CD14-positive monocyte (primary cell): ENCODE results near the gene NDRG4. TPM values are rescaled to one million over a fixed set of nuclear protein-coding genes. Genes with fewer than 3 reads are reported as not detected.

ENCODE experiments used
- DNase-seq, 3 donors: peaks; one replicate each; pipeline ENCODE4 v3.0.0-alpha.2; 2011 to 2022
- H2AFZ ChIP-seq: 2 replicates; pipeline ENCODE4 v1.6.0; 2012; ENCODE audit warnings: mild to moderate bottlenecking, low read depth, low read length, inconsistent platforms; ENCODE audit not compliant: insufficient read depth, poor library complexity, severe bottlenecking
- H3K27ac ChIP-seq, 2 donors: 1 replicate in 1 of 2; 2 replicates in 1 of 2; pipeline ENCODE4 v1.5.1; 2012 to 2013; ENCODE audit warnings: low read length in 2 of 2, control low read depth in 1 of 2, inconsistent platforms in 1 of 2, low read depth in 1 of 2, mild to moderate bottlenecking in 1 of 2
- H3K27me3 ChIP-seq, 2 donors: one replicate each; pipeline versions ENCODE4 v1.6.0 to v1.6.1; 2011 to 2013; ENCODE audit warnings: low read length in 2 of 2; ENCODE audit not compliant: control insufficient read depth in 2 of 2, insufficient read depth in 2 of 2
- H3K36me3 ChIP-seq, 2 donors: replicated peaks in 1 of 2; 1 replicate in 1 of 2; 2 replicates in 1 of 2; pipeline versions ENCODE4 v1.5.1 to v1.6.1; 2012 to 2013; ENCODE audit warnings: low read length in 2 of 2, control low read depth in 1 of 2, inconsistent platforms in 1 of 2, mild to moderate bottlenecking in 1 of 2; ENCODE audit not compliant: insufficient read depth in 2 of 2, control insufficient read depth in 1 of 2
- H3K4me1 ChIP-seq, 2 donors: 1 replicate in 1 of 2; 2 replicates in 1 of 2; pipeline versions ENCODE4 v1.5.1 to v1.6.1; 2012 to 2013; ENCODE audit warnings: low read length in 2 of 2, control low read depth in 1 of 2, inconsistent platforms in 1 of 2, mild to moderate bottlenecking in 1 of 2, moderate library complexity in 1 of 2; ENCODE audit not compliant: insufficient read depth in 2 of 2, control insufficient read depth in 1 of 2
- H3K4me2 ChIP-seq: replicated peaks from 2 replicates; pipeline ENCODE3; 2012; ENCODE audit warnings: low read length, moderate library complexity, mild to moderate bottlenecking; ENCODE audit not compliant: poor library complexity, severe bottlenecking; ENCODE audit errors: extremely low read depth
- H3K4me3 ChIP-seq, 3 experiments: fragments of 200-600 bp in 1 of 3; sonication (generic) in 1 of 3; replicated peaks in 1 of 3; 1 replicate in 2 of 3; 2 replicates in 1 of 3; pipeline ENCODE4 v1.5.1; 2011 to 2013; ENCODE audit warnings: low read length in 3 of 3, mild to moderate bottlenecking in 3 of 3, control low read depth in 2 of 3, low read depth in 2 of 3, inconsistent platforms in 1 of 3, moderate library complexity in 1 of 3
- H3K79me2 ChIP-seq: 2 replicates; pipeline ENCODE4 v1.6.0; 2012; ENCODE audit warnings: mild to moderate bottlenecking, control low read depth, inconsistent platforms, low read length, moderate library complexity; ENCODE audit not compliant: insufficient read depth
- H3K9ac ChIP-seq: 2 replicates; pipeline ENCODE4 v1.6.0; 2017; ENCODE audit warnings: low read length, mild to moderate bottlenecking; ENCODE audit not compliant: insufficient read depth, poor library complexity, severe bottlenecking
- H3K9me3 ChIP-seq, 2 donors: replicated peaks in 1 of 2; 1 replicate in 1 of 2; 2 replicates in 1 of 2; pipeline versions ENCODE4 v1.5.1 to v1.6.1; 2012 to 2013; ENCODE audit warnings: low read length in 2 of 2, control low read depth in 1 of 2; ENCODE audit not compliant: control insufficient read depth in 1 of 2, insufficient read depth in 1 of 2
- H4K20me1 ChIP-seq: 2 replicates; pipeline ENCODE4 v1.6.0; 2012; ENCODE audit warnings: mild to moderate bottlenecking, low read length, control low read depth, moderate library complexity; ENCODE audit not compliant: insufficient read depth
- H3K27ac Mint-ChIP-seq, 7 donors: one replicate each; pipeline ENCODE4 v1.8.0; 2020; ENCODE audit warnings: mild to moderate bottlenecking in 7 of 7, mixed read lengths in 7 of 7, moderate library complexity in 6 of 7, inconsistent platforms in 2 of 7
- H3K27me3 Mint-ChIP-seq, 3 donors: one replicate each; pipeline ENCODE4 v1.8.0; 2021 to 2022; ENCODE audit warnings: low read depth in 3 of 3, mild to moderate bottlenecking in 3 of 3, mixed read lengths in 3 of 3, moderate library complexity in 3 of 3, inconsistent platforms in 1 of 3
- H3K36me3 Mint-ChIP-seq, 2 donors: one replicate each; pipeline ENCODE4 v1.8.0; 2020; ENCODE audit warnings: mixed read lengths in 2 of 2, inconsistent platforms in 1 of 2, mild to moderate bottlenecking in 1 of 2
- H3K4me1 Mint-ChIP-seq: one replicate; pipeline ENCODE4 v1.8.0; 2020; ENCODE audit warnings: mild to moderate bottlenecking, mixed read lengths
- H3K4me3 Mint-ChIP-seq, 2 donors: one replicate each; pipeline ENCODE4 v1.8.0; 2020; ENCODE audit warnings: mild to moderate bottlenecking in 2 of 2, mixed read lengths in 2 of 2, moderate library complexity in 1 of 2
- H3K9me3 Mint-ChIP-seq, 7 donors: one replicate each; pipeline ENCODE4 v1.8.0; 2020 to 2022; ENCODE audit warnings: mixed read lengths in 7 of 7, mild to moderate bottlenecking in 6 of 7, moderate library complexity in 6 of 7, inconsistent platforms in 2 of 7
- WGBS: methylation state at CpG from one replicate; pipeline ENCODE4 v1.1.5; 2013; ENCODE audit warnings: missing lambda C conversion rate; ENCODE audit not compliant: insufficient coverage; 5-methylcytosine and 5-hydroxymethylcytosine counted together
- intact Hi-C, 2 donors: fragments of 100-400 bp; cut with micrococcal nuclease; formaldehyde crosslinking; loops; one replicate each; pipeline versions ENCODE4 v1.15.0 to v1.15.1; 2023
- polyA plus RNA-seq, 3 donors: library from polyadenylated mRNA; depleted of rRNA in 1 of 3; unstranded in 2 of 3; stranded (reverse) in 1 of 3; fragments of 300-500 nt in 2 of 3; fragments of >200 nt in 1 of 3; fragmentation: Illumina TruSeq in 2 of 3; gene quantifications; 1 replicate in 2 of 3; 2 replicates in 1 of 3; pipeline ENCODE4 v1.2.3, GENCODE V29; 2012 to 2021
- TF ChIP-seq, protein P1 (sequence below): fragments of 200-600 bp; IDR thresholded peaks from one replicate; pipeline ENCODE4 v1.8.0; 2022; ENCODE audit warnings: antibody characterized with exemption, mild to moderate bottlenecking

Gene NDRG4
- polyA plus RNA-seq, 3 donors = not detected

DNA sequence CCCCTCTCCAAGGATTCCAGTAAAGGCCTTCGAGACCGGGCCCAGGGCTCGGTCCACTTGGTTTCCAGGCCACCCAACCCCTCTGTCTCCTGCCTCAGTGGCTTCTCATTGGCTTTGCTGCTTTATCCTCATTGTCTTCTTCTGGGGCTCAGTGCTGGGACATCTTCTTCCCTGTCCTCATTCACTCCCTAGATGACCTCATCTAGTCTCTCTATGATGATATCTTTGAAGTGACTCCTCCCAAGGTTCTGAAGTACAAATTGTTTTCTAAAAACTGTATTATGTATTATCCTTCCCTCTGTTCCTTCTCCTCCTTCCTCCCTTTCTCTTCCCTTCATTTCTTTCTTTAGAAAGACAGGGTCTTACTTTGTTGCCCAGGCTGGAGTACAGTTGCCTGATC is 27.1 kb upstream of the NDRG4 start:
- TF ChIP-seq, protein P1, sequence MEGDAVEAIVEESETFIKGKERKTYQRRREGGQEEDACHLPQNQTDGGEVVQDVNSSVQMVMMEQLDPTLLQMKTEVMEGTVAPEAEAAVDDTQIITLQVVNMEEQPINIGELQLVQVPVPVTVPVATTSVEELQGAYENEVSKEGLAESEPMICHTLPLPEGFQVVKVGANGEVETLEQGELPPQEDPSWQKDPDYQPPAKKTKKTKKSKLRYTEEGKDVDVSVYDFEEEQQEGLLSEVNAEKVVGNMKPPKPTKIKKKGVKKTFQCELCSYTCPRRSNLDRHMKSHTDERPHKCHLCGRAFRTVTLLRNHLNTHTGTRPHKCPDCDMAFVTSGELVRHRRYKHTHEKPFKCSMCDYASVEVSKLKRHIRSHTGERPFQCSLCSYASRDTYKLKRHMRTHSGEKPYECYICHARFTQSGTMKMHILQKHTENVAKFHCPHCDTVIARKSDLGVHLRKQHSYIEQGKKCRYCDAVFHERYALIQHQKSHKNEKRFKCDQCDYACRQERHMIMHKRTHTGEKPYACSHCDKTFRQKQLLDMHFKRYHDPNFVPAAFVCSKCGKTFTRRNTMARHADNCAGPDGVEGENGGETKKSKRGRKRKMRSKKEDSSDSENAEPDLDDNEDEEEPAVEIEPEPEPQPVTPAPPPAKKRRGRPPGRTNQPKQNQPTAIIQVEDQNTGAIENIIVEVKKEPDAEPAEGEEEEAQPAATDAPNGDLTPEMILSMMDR = no peak
- H3K4me3 Mint-ChIP-seq = no peak overlapping the region
- Histone ChIP-seq H3K27me3 (peaks cover 0 to 9% of the 10 kb centered on the region in 2 donors), H3K79me2 (no peaks in the 10 kb centered on the region), H3K9ac (no peak overlapping the region), H3K4me2 (no peak overlapping the region), H3K4me1 (no peaks in the 10 kb centered on the region), H3K4me3 (no peak overlapping the region), H3K36me3 (no peaks in the 10 kb centered on the region), H4K20me1 (no peaks in the 10 kb centered on the region), H2AFZ (no peak overlapping the region), H3K9me3 (no peaks in the 10 kb centered on the region), H3K27ac (no peak overlapping the region)
- H3K9me3 Mint-ChIP-seq = no peaks in the 10 kb centered on the region
- no peaks in the 10 kb centered on the region for H3K36me3 Mint-ChIP-seq
- no peak overlapping the region for H3K27ac Mint-ChIP-seq
- no peak for DNase-seq
- peaks cover 22 to 33% (median 30%) of the 10 kb centered on the region in 3 donors for H3K27me3 Mint-ChIP-seq
- intact Hi-C loops = no loop called here
- WGBS = 100% methylated on average over 3 of the region's 3 CpGs
- no peaks in the 10 kb centered on the region for H3K4me1 Mint-ChIP-seq

DNA sequence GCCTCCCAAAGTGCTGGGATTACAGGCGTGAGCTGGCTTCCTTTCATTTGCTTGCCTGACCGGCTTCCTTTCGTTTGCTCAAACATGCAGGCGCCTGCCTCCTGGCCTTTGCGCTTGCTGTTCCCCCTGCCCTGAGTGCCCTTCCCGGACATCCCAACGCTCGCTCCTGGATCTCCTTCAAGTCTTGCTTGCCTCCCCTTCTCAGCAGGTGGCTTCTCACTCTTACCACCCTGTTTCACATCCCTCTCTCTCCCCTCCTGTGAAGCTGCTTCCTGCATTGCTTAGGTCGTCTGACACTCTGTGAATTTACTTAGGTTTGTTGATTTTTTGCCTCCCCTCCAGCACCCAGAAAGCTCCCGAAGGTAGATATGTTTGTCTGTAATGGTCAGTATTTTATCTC is 25.6 kb upstream of the NDRG4 start:
- H3K36me3 ChIP-seq = no peaks in the 10 kb centered on the region
- no peak overlapping the region for H3K27ac ChIP-seq
- no peaks in the 10 kb centered on the region for H4K20me1 ChIP-seq
- Mint-ChIP-seq H3K36me3 (no peaks in the 10 kb centered on the region), H3K27me3 (peaks cover 22 to 31% (median 26%) of the 10 kb centered on the region in 3 donors), H3K9me3 (no peaks in the 10 kb centered on the region), H3K4me3 (peak overlapping the region in 1 of 2 donors; percentile 29), H3K4me1 (no peaks in the 10 kb centered on the region), H3K27ac (no peak overlapping the region)
- intact Hi-C loops = no loop called here
- no peak overlapping the region for H3K9ac ChIP-seq
- WGBS = 91% methylated on average over 8 of the region's 10 CpGs
- peaks cover 0 to 6% of the 10 kb centered on the region in 2 donors for H3K27me3 ChIP-seq
- DNase-seq = no peak
- no peak overlapping the region for H3K4me3 ChIP-seq
- H3K9me3 ChIP-seq = no peaks in the 10 kb centered on the region
- no peaks in the 10 kb centered on the region for H3K79me2 ChIP-seq
- H3K4me1 ChIP-seq = no peaks in the 10 kb centered on the region
- H2AFZ ChIP-seq = no peak overlapping the region
- no peak overlapping the region for H3K4me2 ChIP-seq
- TF ChIP-seq, protein P1 = no peak
